CD4-positive, alpha-beta T cell (primary cell): Measurements from ENCODE around the gene NPC1L1. TPM values are rescaled to one million over a fixed set of nuclear protein-coding genes. Genes with fewer than 3 reads are reported as not detected.
A peak's percentile ranks its signal among the peaks of the same experiment; 100 is the strongest.

ENCODE experiments used
- ATAC-seq: fragments of 200-7000 bp; cut with Tn5 transposase; one replicate; pipeline ENCODE4 v1.10.0; 2022; ENCODE audit warnings: mild to moderate bottlenecking; ENCODE audit not compliant: poor library complexity
- CTCF ChIA-PET: fragments of 350-600 bp; sonication (Branson Sonifier 250); formaldehyde crosslinking; loops from one replicate; lab custom pipeline; 2021; ENCODE audit warnings: antibody characterized with exemption, inconsistent platforms; lab: Charles Lee
- POLR2A ChIA-PET: fragments of 350-600 bp; sonication (Branson Sonifier 250); formaldehyde crosslinking; loops from one replicate; lab custom pipeline; 2021; ENCODE audit warnings: antibody characterized with exemption, inconsistent platforms; lab: Charles Lee
- DNase-seq, 14 experiments: peaks; one replicate each; pipeline ENCODE4 v3.0.0-alpha.2; 2013 to 2020; ENCODE audit warnings: mixed read lengths in 2 of 14
- H3K27ac ChIP-seq, 2 donors: one replicate each; pipeline versions ENCODE4 v1.5.1 to v1.7.0; 2013; ENCODE audit warnings: low read length in 2 of 2, low read depth in 1 of 2, mild to moderate bottlenecking in 1 of 2
- H3K27me3 ChIP-seq, 2 experiments: 1 replicate in 1 of 2; 2 replicates in 1 of 2; pipeline versions ENCODE4 v1.6.1 to v1.7.0; 2013; ENCODE audit warnings: low read length in 2 of 2, control low read depth in 1 of 2, mild to moderate bottlenecking in 1 of 2, moderate library complexity in 1 of 2; ENCODE audit not compliant: insufficient read depth in 2 of 2, control insufficient read depth in 1 of 2
- H3K36me3 ChIP-seq: one replicate; pipeline ENCODE4 v1.6.1; 2013; ENCODE audit warnings: low read length, control low read depth; ENCODE audit not compliant: insufficient read depth
- H3K4me1 ChIP-seq: one replicate; pipeline ENCODE4 v1.6.1; 2013; ENCODE audit warnings: low read length, control low read depth; ENCODE audit not compliant: insufficient read depth
- H3K4me3 ChIP-seq: one replicate; pipeline ENCODE4 v1.5.1; 2013; ENCODE audit warnings: mild to moderate bottlenecking, low read length, moderate library complexity
- H3K9me3 ChIP-seq, 2 experiments: 1 replicate in 1 of 2; 2 replicates in 1 of 2; pipeline versions ENCODE4 v1.6.1 to v1.7.0; 2013; ENCODE audit warnings: low read length in 2 of 2, mild to moderate bottlenecking in 2 of 2, control low read depth in 1 of 2, moderate library complexity in 1 of 2; ENCODE audit not compliant: control insufficient read depth in 1 of 2, insufficient read depth in 1 of 2
- H3K27ac Mint-ChIP-seq: one replicate; pipeline ENCODE4 v1.8.0; 2020; ENCODE audit warnings: mixed read lengths
- H3K27me3 Mint-ChIP-seq: one replicate; pipeline ENCODE4 v1.8.0; 2021; ENCODE audit warnings: mixed read lengths
- H3K36me3 Mint-ChIP-seq: one replicate; pipeline ENCODE4 v1.8.0; 2021; ENCODE audit warnings: low read depth, mixed read lengths
- H3K4me1 Mint-ChIP-seq: one replicate; pipeline ENCODE4 v1.8.0; 2021; ENCODE audit warnings: low read depth, mixed read lengths
- H3K4me3 Mint-ChIP-seq: one replicate; pipeline ENCODE4 v1.8.0; 2020; ENCODE audit warnings: mild to moderate bottlenecking, mixed read lengths
- H3K9me3 Mint-ChIP-seq: one replicate; pipeline ENCODE4 v1.8.0; 2020; ENCODE audit warnings: mixed read lengths
- intact Hi-C, 2 experiments: fragments of 100-400 bp; cut with DNase I in 1 of 2; cut with micrococcal nuclease in 1 of 2; formaldehyde crosslinking; loops; one replicate each; pipeline versions ENCODE4 v1.15.1 to v1.9.0; 2023 to 2025; cut with DNase I, micrococcal nuclease
- polyA plus RNA-seq, 2 donors: library from polyadenylated mRNA; unstranded; fragments of 120-200 nt; gene quantifications; one replicate each; pipeline ENCODE4 v1.2.1, GENCODE V29; 2013
- total RNA-seq, 174 experiments: library from RNA in 2 of 174; stranded (reverse) in 2 of 174; gene quantifications; one replicate each; pipeline ENCODE4 v1.2.3 and lab custom pipeline; 2021 to 2026
- TF ChIP-seq, protein P1 (sequence below): fragments of 200-600 bp; IDR thresholded peaks from one replicate; pipeline ENCODE4 v1.8.0; 2022; ENCODE audit warnings: antibody characterized with exemption, mild to moderate bottlenecking

The NPC1L1 gene
- under 1 TPM in 1 of 2 experiments, not detected in 1; 0.08 TPM for total RNA-seq
- 0.01 TPM for polyA plus RNA-seq (2013, experiment 1 of 2)
- polyA plus RNA-seq (2013, experiment 2 of 2), result 0.05 TPM
- 0 to 0.60 (median 0.08) reads per million in 172 experiments for total RNA-seq (lab: John Stamatoyannopoulos, UW)

DNA sequence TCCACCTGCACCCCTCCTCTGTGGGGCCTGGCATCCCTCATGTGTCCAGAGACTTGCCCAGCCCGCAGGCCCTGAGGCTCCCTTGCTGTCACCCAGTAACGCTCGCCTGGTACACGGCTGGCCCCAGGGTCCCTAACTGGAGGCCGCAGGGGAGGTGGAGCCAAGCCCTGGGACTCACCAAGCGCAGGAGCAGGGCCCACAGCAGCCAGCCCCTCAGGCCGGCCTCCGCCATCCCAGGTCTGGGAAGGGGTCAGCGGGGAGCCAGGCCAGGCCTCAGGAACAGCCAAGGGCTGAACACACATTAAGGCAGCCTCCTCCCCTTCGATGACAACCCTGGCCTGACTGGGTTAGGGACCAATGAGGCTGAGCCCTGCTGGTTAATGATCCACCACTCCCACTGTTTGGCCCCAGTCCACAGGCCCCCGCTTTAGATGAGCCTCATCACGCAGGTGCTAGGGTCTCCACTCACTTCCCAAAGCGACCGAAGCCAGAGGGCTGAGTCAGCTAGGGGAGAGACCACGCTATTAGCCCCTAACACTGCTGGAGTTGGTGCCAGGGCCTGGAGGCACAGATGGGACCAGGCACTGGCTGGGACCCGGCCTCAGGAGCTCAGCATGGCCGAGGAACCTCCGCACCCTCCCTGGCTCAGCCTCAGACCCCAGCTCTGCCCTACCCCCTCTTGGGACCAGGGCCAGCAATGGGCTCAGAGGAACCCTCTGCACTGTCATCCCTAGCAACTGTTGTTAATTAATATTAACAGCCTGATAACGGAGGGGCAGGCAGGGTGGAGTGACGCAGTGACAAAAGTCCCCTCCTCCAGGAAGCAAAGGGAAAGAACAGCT is at the start of gene NPC1L1:
Gene NPC1L1, minus strand, starts transcription at position 303 of the 842 bp plus-strand sequence. Its CDS starts 71 bp downstream, at position 232.
- Mint-ChIP-seq H3K27ac (no peak within 1 kb of the TSS), H3K4me3 (no peak within 1 kb of the TSS), H3K36me3 (no peaks in the 10 kb centered on the region), H3K4me1 (no peaks in the 10 kb centered on the region), H3K27me3 (peaks cover 5% of the 10 kb centered on the region), H3K9me3 (no peaks in the 10 kb centered on the region)
- no peak for ATAC-seq
- DNase-seq, result no peak
- Histone ChIP-seq H3K27ac (no peak within 1 kb of the TSS), H3K4me3 (no peak within 1 kb of the TSS), H3K4me1 (no peaks in the 10 kb centered on the region), H3K9me3 (no peaks in the 10 kb centered on the region), H3K27me3 (no peaks in the 10 kb centered on the region), H3K36me3 (no peaks in the 10 kb centered on the region)
- intact Hi-C loops, result no loop called here
- ChIA-PET POLR2A (no interaction called here), CTCF (interaction anchor here (0.5 kb wide), 1 partner anchor 218 kb away, joined by 3 read pairs; no protein-coding TSS in a partner anchor)
- TF ChIP-seq, protein P1, sequence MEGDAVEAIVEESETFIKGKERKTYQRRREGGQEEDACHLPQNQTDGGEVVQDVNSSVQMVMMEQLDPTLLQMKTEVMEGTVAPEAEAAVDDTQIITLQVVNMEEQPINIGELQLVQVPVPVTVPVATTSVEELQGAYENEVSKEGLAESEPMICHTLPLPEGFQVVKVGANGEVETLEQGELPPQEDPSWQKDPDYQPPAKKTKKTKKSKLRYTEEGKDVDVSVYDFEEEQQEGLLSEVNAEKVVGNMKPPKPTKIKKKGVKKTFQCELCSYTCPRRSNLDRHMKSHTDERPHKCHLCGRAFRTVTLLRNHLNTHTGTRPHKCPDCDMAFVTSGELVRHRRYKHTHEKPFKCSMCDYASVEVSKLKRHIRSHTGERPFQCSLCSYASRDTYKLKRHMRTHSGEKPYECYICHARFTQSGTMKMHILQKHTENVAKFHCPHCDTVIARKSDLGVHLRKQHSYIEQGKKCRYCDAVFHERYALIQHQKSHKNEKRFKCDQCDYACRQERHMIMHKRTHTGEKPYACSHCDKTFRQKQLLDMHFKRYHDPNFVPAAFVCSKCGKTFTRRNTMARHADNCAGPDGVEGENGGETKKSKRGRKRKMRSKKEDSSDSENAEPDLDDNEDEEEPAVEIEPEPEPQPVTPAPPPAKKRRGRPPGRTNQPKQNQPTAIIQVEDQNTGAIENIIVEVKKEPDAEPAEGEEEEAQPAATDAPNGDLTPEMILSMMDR, result no peak

DNA sequence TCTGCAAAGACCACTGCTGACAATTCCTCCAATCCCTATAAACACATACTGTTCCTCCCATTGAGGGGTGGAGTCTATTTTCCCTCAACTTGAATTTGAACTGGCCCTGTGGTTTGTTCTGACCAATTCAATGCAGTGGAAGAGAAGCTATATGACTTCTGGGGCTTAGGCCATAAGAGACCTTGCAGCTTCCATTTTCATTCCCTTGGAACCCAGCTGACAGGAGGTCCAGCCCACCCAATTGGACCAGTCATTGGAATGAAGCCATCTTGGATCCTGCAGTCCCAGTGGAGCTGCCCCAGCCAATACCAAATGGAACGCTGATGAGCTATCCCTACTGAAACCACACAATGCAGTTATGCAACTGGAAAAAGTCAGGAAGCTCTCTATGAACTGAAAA is 49.8 kb upstream of the NPC1L1 start:
- Histone ChIP-seq H3K4me1 (no peaks in the 10 kb centered on the region), H3K27me3 (no peaks in the 10 kb centered on the region), H3K27ac (no peak overlapping the region), H3K36me3 (no peaks in the 10 kb centered on the region), H3K4me3 (no peak overlapping the region), H3K9me3 (no peaks in the 10 kb centered on the region)
- peaks cover 7% of the 10 kb centered on the region for H3K4me1 Mint-ChIP-seq
- CTCF ChIA-PET, result interaction anchor here (0.7 kb wide), 1 partner anchor 325 kb away, joined by 3 read pairs; no protein-coding TSS in a partner anchor
- ATAC-seq (no peak), DNase-seq (no peak)
- no peaks in the 10 kb centered on the region for H3K27me3 Mint-ChIP-seq
- H3K9me3 Mint-ChIP-seq, result no peaks in the 10 kb centered on the region
- no peaks in the 10 kb centered on the region for H3K36me3 Mint-ChIP-seq
- TF ChIP-seq, protein P1, result no peak
- intact Hi-C loops, result no loop called here
- POLR2A ChIA-PET, result interaction anchor here (1.4 to 1.6 kb wide), 2 partner anchors 8 to 15 kb away, joined by 5 to 6 read pairs; partner anchors contain the start of genes OGDH and TMED4
- no peak overlapping the region for H3K27ac Mint-ChIP-seq
- H3K4me3 Mint-ChIP-seq, result no peak overlapping the region

DNA sequence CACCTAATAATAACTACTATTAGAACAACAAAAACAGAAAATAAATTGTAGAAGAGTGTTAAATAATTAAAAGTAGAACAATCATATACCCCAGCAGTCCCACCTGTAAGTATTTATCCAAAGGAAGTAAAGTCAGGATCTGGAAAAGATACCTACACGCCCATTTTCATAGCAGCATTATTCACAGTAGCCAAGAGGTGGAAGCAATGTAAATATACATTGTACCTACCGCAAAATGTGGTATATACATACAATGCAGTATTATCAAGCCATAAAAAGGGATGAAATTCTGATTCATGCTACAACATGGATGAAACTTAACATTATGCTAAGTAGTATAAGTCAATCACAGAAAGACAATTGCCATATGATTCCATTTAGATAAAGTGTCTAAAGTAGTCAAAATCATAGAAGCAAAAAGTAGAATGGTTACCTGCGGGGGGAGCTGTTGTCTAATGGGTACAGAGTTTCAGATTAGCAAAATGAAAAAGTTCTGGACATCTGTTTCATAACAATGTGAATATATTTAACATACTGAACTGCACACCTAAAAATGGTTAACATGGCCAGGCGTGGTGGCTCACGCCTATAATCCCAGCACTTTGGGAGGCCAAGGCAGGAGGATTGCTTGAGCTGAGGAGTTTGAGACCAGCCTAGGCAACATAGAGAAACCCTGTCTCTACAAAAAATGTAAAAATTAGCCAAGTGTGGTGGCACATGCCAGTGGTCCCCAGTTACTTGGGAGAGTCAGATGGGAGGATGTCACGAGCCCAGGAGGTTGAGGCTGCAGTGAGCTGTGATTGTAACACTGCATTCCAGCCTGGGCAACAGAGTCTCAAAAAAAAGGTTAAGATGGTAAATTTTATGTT is 46.9 kb upstream of the NPC1L1 start:
- H3K27ac ChIP-seq, result no peak overlapping the region
- DNase-seq (peak; percentile 30 to 81 (median 57)), ATAC-seq (peak; percentile 76)
- H3K4me1 ChIP-seq, result peaks cover 2% of the 10 kb centered on the region
- intact Hi-C loops, result loop anchor here (1.0 to 10.0 kb wide), 8 partner anchors 51 to 548 kb away; partner anchors contain the start of genes PPIA (in 1 of the 2) and ZMIZ2 (in 1 of the 2)
- TF ChIP-seq, protein P1, result peak; percentile 88
- Mint-ChIP-seq H3K27me3 (no peaks in the 10 kb centered on the region), H3K27ac (no peak overlapping the region), H3K4me1 (peaks cover 7% of the 10 kb centered on the region), H3K9me3 (no peaks in the 10 kb centered on the region), H3K36me3 (no peaks in the 10 kb centered on the region), H3K4me3 (no peak overlapping the region)
- H3K27me3 ChIP-seq, result no peaks in the 10 kb centered on the region
- H3K36me3 ChIP-seq, result no peaks in the 10 kb centered on the region
- H3K4me3 ChIP-seq, result no peak overlapping the region
- no peaks in the 10 kb centered on the region for H3K9me3 ChIP-seq
- POLR2A ChIA-PET, result interaction anchor here (1.0 to 1.3 kb wide), 5 partner anchors 19 to 297 kb away, joined by 3 to 6 read pairs (median 5); partner anchors contain the start of genes H2AZ2, OGDH and PURB
- CTCF ChIA-PET, result interaction anchor here (0.6 to 1.4 kb wide), 11 partner anchors 45 to 332 kb away, joined by 3 to 5 read pairs (median 3); partner anchors contain the start of gene H2AZ2
